GM12878 (cell line): Measurements from ENCODE around the gene SLC1A6. TPM values are rescaled to one million over a fixed set of nuclear protein-coding genes. Genes with fewer than 3 reads are reported as not detected.
"Not testable (repeated sequence)": the region's sequence is repeated elsewhere in the genome, so short reads cannot be mapped to it uniquely, and the experiment has no call there.

ENCODE experiments used
- ATAC-seq: fragments of 200-7000 bp; cut with Tn5 transposase; 3 replicates; pipeline ENCODE4 v1.9.1; 2020; ENCODE audit warnings: mild to moderate bottlenecking, moderate library complexity
- BruUV-seq: library from RNA; stranded (reverse); fragments of 400-500 nt; replicated peaks from 2 replicates; lab custom pipeline; 2021; lab: Mats Ljungman, UMichigan
- CTCF ChIA-PET: fragments of 300-600 bp; sonication (Branson Sonifier 250); formaldehyde crosslinking; extraction: SDS; loops from one replicate; lab custom pipeline; 2021; ENCODE audit warnings: inconsistent platforms; lab: Yijun Ruan, JAX
- POLR2A ChIA-PET: fragments of 350-600 bp; formaldehyde crosslinking; extraction: SDS; loops from one replicate; lab custom pipeline; 2021; ENCODE audit warnings: inconsistent platforms; lab: Charles Lee
- RAD21 ChIA-PET: fragments of 300-600 bp; sonication (Branson Sonifier 250); formaldehyde crosslinking; loops from one replicate; lab custom pipeline; 2023; ENCODE audit warnings: antibody characterized with exemption; ENCODE audit not compliant: unreplicated experiment; lab: Charles Lee
- SMC1A ChIA-PET: fragments of 300-600 bp; sonication (Branson Sonifier 250); formaldehyde crosslinking; loops from one replicate; lab custom pipeline; 2023; ENCODE audit not compliant: unreplicated experiment, uncharacterized antibody; lab: Charles Lee
- DNase-seq: peaks from one replicate; pipeline ENCODE4 v3.0.0-alpha.2; 2011; ENCODE audit warnings: low read depth, low spot score
- FAIRE-seq: peaks from 3 replicates; lab custom pipeline; 2011; peaks lifted over from hg19 to GRCh38; lab: Jason Lieb, UNC
- H2AFZ ChIP-seq: 2 replicates; pipeline ENCODE4 v1.6.0; 2011; ENCODE audit warnings: low read depth, low read length, control low read depth; ENCODE audit not compliant: control insufficient read depth
- H3K27ac ChIP-seq: 2 replicates; pipeline ENCODE4 v1.5.1; 2011; ENCODE audit warnings: control low read depth; ENCODE audit not compliant: control insufficient read depth, insufficient read depth
- H3K27me3 ChIP-seq, 2 experiments: replicated peaks in 1 of 2; 2 replicates each; pipeline versions ENCODE4 v1.6.0 to v1.6.1; 2011; ENCODE audit warnings: low read length in 1 of 2; ENCODE audit not compliant: control insufficient read depth in 2 of 2, insufficient read depth in 2 of 2
- H3K36me3 ChIP-seq, 2 experiments: 2 replicates each; pipeline ENCODE4 v1.5.1; 2011; ENCODE audit warnings: low read length in 1 of 2; ENCODE audit not compliant: control insufficient read depth in 2 of 2, insufficient read depth in 2 of 2
- H3K4me1 ChIP-seq: 2 replicates; pipeline ENCODE4 v1.6.1; 2011; ENCODE audit warnings: mild to moderate bottlenecking, low read length, moderate library complexity, mixed read lengths; ENCODE audit not compliant: control insufficient read depth, insufficient read depth
- H3K4me2 ChIP-seq: 2 replicates; pipeline ENCODE4 v1.6.0; 2011; ENCODE audit warnings: control low read depth; ENCODE audit not compliant: control insufficient read depth, insufficient read depth
- H3K4me3 ChIP-seq: fragments of 200-600 bp; sonication (generic); 2 replicates; pipeline ENCODE4 v1.5.1; 2016
- H3K79me2 ChIP-seq: 2 replicates; pipeline ENCODE4 v1.6.0; 2011; ENCODE audit warnings: low read length; ENCODE audit not compliant: control insufficient read depth, insufficient read depth
- H3K9ac ChIP-seq: 2 replicates; pipeline ENCODE4 v1.8.0; 2011; ENCODE audit warnings: low read length, control low read depth, mixed read lengths; ENCODE audit not compliant: control insufficient read depth, insufficient read depth
- H3K9me3 ChIP-seq: replicated peaks from 3 replicates; pipeline ENCODE4 v1.5.1; 2011; ENCODE audit warnings: mild to moderate bottlenecking, low read length; ENCODE audit not compliant: control insufficient read depth, insufficient read depth
- H4K20me1 ChIP-seq: 2 replicates; pipeline ENCODE4 v1.6.0; 2011; ENCODE audit not compliant: control insufficient read depth, insufficient read depth
- CBFB ChIP-seq: IDR thresholded peaks from 2 replicates; pipeline ENCODE4 v1.6.1; 2016; ENCODE audit warnings: antibody characterized with exemption, low read depth
- MTA3 ChIP-seq: IDR thresholded peaks from 2 replicates; pipeline ENCODE4 v1.6.1; 2012; ENCODE audit warnings: low read length, inconsistent platforms, borderline replicate concordance
- ZNF274 ChIP-seq: IDR thresholded peaks from one replicate; pipeline ENCODE4 v1.8.0; 2011; ENCODE audit not compliant: insufficient read length, insufficient read depth
- WGBS: methylation state at CpG from one replicate; pipeline ENCODE4 v1.1.6; 2016; ENCODE audit warnings: low lambda C conversion rate; ENCODE audit not compliant: insufficient replicate concordance, insufficient coverage; ENCODE audit errors: missing lambda C conversion rate; 5-methylcytosine and 5-hydroxymethylcytosine counted together
- in situ Hi-C: fragments of 300-500 bp; cut with MboI; formaldehyde crosslinking; loops from 9 replicates; pipeline ENCODE4 v1.14.3; 2018; ENCODE audit warnings: mixed read lengths
- intact Hi-C: fragments of 100-400 bp; cut with micrococcal nuclease; formaldehyde crosslinking; loops from one replicate; pipeline ENCODE4 v1.14.2; 2022; ENCODE audit not compliant: unreplicated experiment
- polyA plus RNA-seq, 11 experiments: library from polyadenylated mRNA; depleted of rRNA in 4 of 11; unstranded in 6 of 11; stranded (reverse) in 5 of 11; fragments of >200 nt; fragmentation: Nextera tagmentation in 4 of 11; fragmentation: Illumina TruSeq in 1 of 11; extraction: Ambion mirVana in 4 of 11; extraction: Trizol in 1 of 11; gene quantifications; 1 replicate in 1 of 11; 2 replicates in 10 of 11; pipeline versions ENCODE4 v1.2.1 to v1.2.3, GENCODE V29; 2011 to 2016; ENCODE audit warnings: inconsistent platforms in 2 of 11, missing spikeins in 2 of 11, low read depth in 1 of 11
- total RNA-seq, 4 experiments: library from RNA; depleted of rRNA in 3 of 4; stranded (reverse); fragments of >200 nt in 3 of 4; fragmentation: Illumina TruSeq in 1 of 4; extraction: Trizol in 1 of 4; gene quantifications; 2 replicates each; pipeline versions ENCODE4 v1.2.1 to v1.2.3, GENCODE V29; 2013 to 2021
- TF ChIP-seq, protein P1 (sequence below): IDR thresholded peaks from 2 replicates; pipeline ENCODE4 v1.6.1; 2011; ENCODE audit warnings: mild to moderate bottlenecking, low read depth, low read length, moderate library complexity; ENCODE audit not compliant: insufficient replicate concordance

The SLC1A6 gene
- total and polyA plus RNA-seq, 10 of the 15 experiments (the other 5 are each of a cell fraction or from before 2014, with no cell fraction given) = 0.06 TPM; not detected in 9

DNA sequence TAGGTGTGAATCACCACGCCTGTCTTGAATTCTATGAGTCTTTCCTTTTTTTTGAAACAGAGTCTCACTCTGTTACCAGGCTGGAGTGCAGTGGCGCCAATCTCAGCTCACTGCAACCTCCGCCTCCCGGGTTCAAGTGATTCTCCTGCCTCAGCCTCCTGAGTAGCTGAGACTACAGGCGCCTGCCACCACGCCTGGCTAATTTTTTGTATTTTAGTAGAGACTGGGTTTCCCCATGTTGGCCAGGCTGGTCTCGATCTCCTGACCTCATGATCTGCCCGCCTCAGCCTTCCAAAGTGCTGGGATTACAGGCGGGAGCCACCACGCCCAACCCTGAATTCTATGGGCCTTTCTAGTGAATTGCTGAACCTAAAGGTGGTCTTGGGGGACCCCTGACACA is 30.3 kb downstream of the SLC1A6 start:
- WGBS = 25% methylated on average over 10 of the region's 10 CpGs
- H3K27me3 ChIP-seq, H3K4me1 ChIP-seq, H3K9ac ChIP-seq, POLR2A ChIA-PET, DNase-seq, H3K27ac ChIP-seq, H3K4me3 ChIP-seq, H2AFZ ChIP-seq, ATAC-seq, RAD21 ChIA-PET, BruUV-seq, H3K79me2 ChIP-seq, H4K20me1 ChIP-seq, intact Hi-C loops, CTCF ChIA-PET, SMC1A ChIA-PET, H3K36me3 ChIP-seq, in situ Hi-C loops, H3K9me3 ChIP-seq, H3K4me2 ChIP-seq, FAIRE-seq: not testable (repeated sequence)

DNA sequence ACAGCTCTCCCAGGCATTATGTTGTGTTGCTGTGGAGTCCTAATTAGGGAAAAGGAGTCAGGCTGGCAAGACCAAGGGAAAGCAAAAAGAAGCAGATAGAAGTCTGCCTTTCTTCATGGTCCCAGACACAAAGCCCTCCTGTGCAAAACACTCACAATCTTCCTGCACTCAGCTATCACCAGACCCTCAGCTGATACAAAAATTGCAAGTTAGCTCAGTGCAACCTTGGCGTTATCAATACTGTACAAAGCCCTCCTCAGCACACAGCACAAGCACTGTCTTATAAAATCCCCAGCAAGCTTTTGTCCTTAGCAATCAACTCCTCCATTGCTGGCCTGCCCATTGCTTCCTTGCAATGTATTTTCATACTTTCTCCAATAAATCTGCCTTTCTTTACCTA is 35.2 kb downstream of the SLC1A6 start:
- TF ChIP-seq CBFB (no peak), ZNF274 (no peak), MTA3 (no peak)
- TF ChIP-seq, protein P1, sequence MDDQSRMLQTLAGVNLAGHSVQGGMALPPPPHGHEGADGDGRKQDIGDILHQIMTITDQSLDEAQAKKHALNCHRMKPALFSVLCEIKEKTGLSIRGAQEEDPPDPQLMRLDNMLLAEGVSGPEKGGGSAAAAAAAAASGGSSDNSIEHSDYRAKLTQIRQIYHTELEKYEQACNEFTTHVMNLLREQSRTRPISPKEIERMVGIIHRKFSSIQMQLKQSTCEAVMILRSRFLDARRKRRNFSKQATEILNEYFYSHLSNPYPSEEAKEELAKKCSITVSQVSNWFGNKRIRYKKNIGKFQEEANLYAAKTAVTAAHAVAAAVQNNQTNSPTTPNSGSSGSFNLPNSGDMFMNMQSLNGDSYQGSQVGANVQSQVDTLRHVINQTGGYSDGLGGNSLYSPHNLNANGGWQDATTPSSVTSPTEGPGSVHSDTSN = no peak
- H3K4me2 ChIP-seq = no peak overlapping the region

More for the DNA sequence above, 35.2 kb downstream of the SLC1A6 start:
- Histone ChIP-seq H3K4me3 (no peak overlapping the region), H3K36me3 (no peaks in the 10 kb centered on the region), H2AFZ (no peak overlapping the region), H3K27me3 (no peaks in the 10 kb centered on the region), H3K79me2 (no peaks in the 10 kb centered on the region), H4K20me1 (no peaks in the 10 kb centered on the region), H3K27ac (no peak overlapping the region), H3K4me1 (no peaks in the 10 kb centered on the region), H3K9me3 (no peaks in the 10 kb centered on the region), H3K9ac (no peak overlapping the region)
- peak; percentile 47 for FAIRE-seq
- RAD21 ChIA-PET = no interaction called here
- SMC1A ChIA-PET = no interaction called here
- in situ Hi-C loops = no loop called here
- no peak for DNase-seq
- ATAC-seq = no peak
- CTCF ChIA-PET = interaction anchor here (0.5 to 1.5 kb wide), 5 partner anchors 12 to 1438 kb away, joined by 3 read pairs; no protein-coding TSS in a partner anchor
- WGBS = 0% methylated on average over 1 of the region's 1 CpG
- POLR2A ChIA-PET = no interaction called here
- no TSS peak for BruUV-seq
- intact Hi-C loops = no loop called here
